ENCODE data around the gene HDAC5.

Gene HDAC5

GRCh38 chr17:44123356-44124117 is at the start of gene HDAC5:
TSS of gene HDAC5 (minus strand) at chr17:44123641. CDS start at chr17:44117515, 6,126 bp downstream.
- H3K9me2 ChIP-seq (ENCODE audit: low read depth, low read length): no peaks in the 10 kb centered on the region
- H3F3A ChIP-seq (ENCODE audit: insufficient read depth, low read length): no peaks in the 10 kb centered on the region
- no peaks in the 10 kb centered on the region for H4K20me1 ChIP-seq (ENCODE audit: insufficient read depth, low read length)
- H2AFZ ChIP-seq (ENCODE audit: low read length): no peak within 1 kb of the TSS
- H3K9me3 ChIP-seq (ENCODE audit: low read length): no peaks in the 10 kb centered on the region
- no peaks in the 10 kb centered on the region for H3K79me2 ChIP-seq (ENCODE audit: insufficient read depth, low read length)
- H3K27ac ChIP-seq (ENCODE audit: low read depth, low read length, poor library complexity, severe bottlenecking): no peak within 1 kb of the TSS
- H3K27me3 ChIP-seq (ENCODE audit: insufficient read depth, low read length): no peaks in the 10 kb centered on the region
- H3K36me3 ChIP-seq (ENCODE audit: insufficient read depth, low read length): no peaks in the 10 kb centered on the region
- TF ChIP-seq, protein P1, sequence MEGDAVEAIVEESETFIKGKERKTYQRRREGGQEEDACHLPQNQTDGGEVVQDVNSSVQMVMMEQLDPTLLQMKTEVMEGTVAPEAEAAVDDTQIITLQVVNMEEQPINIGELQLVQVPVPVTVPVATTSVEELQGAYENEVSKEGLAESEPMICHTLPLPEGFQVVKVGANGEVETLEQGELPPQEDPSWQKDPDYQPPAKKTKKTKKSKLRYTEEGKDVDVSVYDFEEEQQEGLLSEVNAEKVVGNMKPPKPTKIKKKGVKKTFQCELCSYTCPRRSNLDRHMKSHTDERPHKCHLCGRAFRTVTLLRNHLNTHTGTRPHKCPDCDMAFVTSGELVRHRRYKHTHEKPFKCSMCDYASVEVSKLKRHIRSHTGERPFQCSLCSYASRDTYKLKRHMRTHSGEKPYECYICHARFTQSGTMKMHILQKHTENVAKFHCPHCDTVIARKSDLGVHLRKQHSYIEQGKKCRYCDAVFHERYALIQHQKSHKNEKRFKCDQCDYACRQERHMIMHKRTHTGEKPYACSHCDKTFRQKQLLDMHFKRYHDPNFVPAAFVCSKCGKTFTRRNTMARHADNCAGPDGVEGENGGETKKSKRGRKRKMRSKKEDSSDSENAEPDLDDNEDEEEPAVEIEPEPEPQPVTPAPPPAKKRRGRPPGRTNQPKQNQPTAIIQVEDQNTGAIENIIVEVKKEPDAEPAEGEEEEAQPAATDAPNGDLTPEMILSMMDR (IDR thresholded peaks at IDR 0.05; ENCODE audit: low read length): peak; percentile 82
- no peak for TF ChIP-seq EZH2 (IDR thresholded peaks at IDR 0.05; ENCODE audit: borderline replicate concordance, low read length)
- peak within 1 kb of the TSS; percentile 68 for H3K4me3 ChIP-seq (ENCODE audit: low read depth, low read length, poor library complexity, severe bottlenecking)
- peak within 1 kb of the TSS; percentile 74 for H3K9ac ChIP-seq (ENCODE audit: low read length)
- peak within 1 kb of the TSS; percentile 83 for H3K4me2 ChIP-seq (ENCODE audit: low read length)
- peaks cover 16% of the 10 kb centered on the region for H3K4me1 ChIP-seq (ENCODE audit: insufficient read depth, low read length, severe bottlenecking)

- Histone ChIP-seq H3K4me3 (ENCODE audit: low read depth, low read length, poor library complexity, severe bottlenecking) (no peak overlapping the region), H3K9ac (ENCODE audit: low read length) (no peak overlapping the region), H3K4me2 (ENCODE audit: low read length) (no peak overlapping the region), H2AFZ (ENCODE audit: low read length) (no peak overlapping the region), H4K20me1 (ENCODE audit: insufficient read depth, low read length) (no peaks in the 10 kb centered on the region), H3K36me3 (ENCODE audit: insufficient read depth, low read length) (peaks cover 18% of the 10 kb centered on the region), H3K27ac (ENCODE audit: low read depth, low read length, poor library complexity, severe bottlenecking) (no peak overlapping the region), H3F3A (ENCODE audit: insufficient read depth, low read length) (no peaks in the 10 kb centered on the region), H3K4me1 (ENCODE audit: insufficient read depth, low read length, severe bottlenecking) (peaks cover 12% of the 10 kb centered on the region), H3K9me2 (ENCODE audit: low read depth, low read length) (no peaks in the 10 kb centered on the region), H3K79me2 (ENCODE audit: insufficient read depth, low read length) (no peaks in the 10 kb centered on the region), H3K9me3 (ENCODE audit: low read length) (no peaks in the 10 kb centered on the region), H3K27me3 (ENCODE audit: insufficient read depth, low read length) (no peaks in the 10 kb centered on the region)
- no peak for TF ChIP-seq EZH2 (IDR thresholded peaks at IDR 0.05; ENCODE audit: borderline replicate concordance, low read length)
- TF ChIP-seq, protein P1 (IDR thresholded peaks at IDR 0.05; ENCODE audit: low read length): no peak
Measured at GRCh38 chr17:44171931-44172455, 48.6 kb upstream of the HDAC5 start.

GRCh38 chr17:44170499-44171201 is 47.2 kb upstream of the HDAC5 start, which contains the start of gene ASB16:
TSS of gene ASB16 (plus strand) at chr17:44170704. CDS start at chr17:44170790, 86 bp downstream.
- no peak within 1 kb of the TSS for H3K27ac ChIP-seq (ENCODE audit: low read depth, low read length, poor library complexity, severe bottlenecking)
- no peak within 1 kb of the TSS for H3K9ac ChIP-seq (ENCODE audit: low read length)
- H2AFZ ChIP-seq (ENCODE audit: low read length): no peak within 1 kb of the TSS
- peaks cover 8% of the 10 kb centered on the region; the same call in 1 of the 2 replicates for H3K36me3 ChIP-seq (ENCODE audit: insufficient read depth, low read length)
- no peak within 1 kb of the TSS for H3K4me2 ChIP-seq (ENCODE audit: low read length)
- no peaks in the 10 kb centered on the region for H4K20me1 ChIP-seq (ENCODE audit: insufficient read depth, low read length)
- TF ChIP-seq, protein P1 (IDR thresholded peaks at IDR 0.05; ENCODE audit: low read length): no peak
- TF ChIP-seq EZH2 (IDR thresholded peaks at IDR 0.05; ENCODE audit: borderline replicate concordance, low read length): no peak
- no peaks in the 10 kb centered on the region for H3K27me3 ChIP-seq (ENCODE audit: insufficient read depth, low read length)
- no peaks in the 10 kb centered on the region for H3K9me2 ChIP-seq (ENCODE audit: low read depth, low read length)
- H3K79me2 ChIP-seq (ENCODE audit: insufficient read depth, low read length): no peaks in the 10 kb centered on the region
- H3K4me1 ChIP-seq (ENCODE audit: insufficient read depth, low read length, severe bottlenecking): peaks cover 12% of the 10 kb centered on the region
- H3K4me3 ChIP-seq (ENCODE audit: low read depth, low read length, poor library complexity, severe bottlenecking): no peak within 1 kb of the TSS
- H3F3A ChIP-seq (ENCODE audit: insufficient read depth, low read length): no peaks in the 10 kb centered on the region
- no peaks in the 10 kb centered on the region for H3K9me3 ChIP-seq (ENCODE audit: low read length)

All from OCI-LY1 (cell line).